RWPE1 (cell line): ENCODE data around the gene IFITM10.

Experiments
- CTCF ChIA-PET: fragments of 350-600 bp; sonication (Branson Sonifier 250); formaldehyde crosslinking; extraction: SDS; loops from one replicate; lab custom pipeline; 2021; lab: Yijun Ruan, JAX
- POLR2A ChIA-PET: fragments of 400-600 bp; formaldehyde crosslinking; extraction: SDS; loops from one replicate; lab custom pipeline; 2020; ENCODE audit warnings: antibody characterized with exemption; ENCODE audit not compliant: low non-redundant PET; lab: Yijun Ruan, JAX
- DNase-seq: peaks from one replicate; pipeline ENCODE4 v3.0.0; 2012; ENCODE audit warnings: low spot score
- H3K27ac ChIP-seq: fragments of 450-650 bp; 2 replicates; pipeline ENCODE4 v1.5.1; 2017
- TF ChIP-seq, protein P1 (sequence below): fragments of 450-650 bp; conservative IDR thresholded peaks from 2 replicates; pipeline ENCODE4 v1.5.1; 2017; ENCODE audit warnings: low read depth, mild to moderate bottlenecking

The IFITM10 gene

DNA sequence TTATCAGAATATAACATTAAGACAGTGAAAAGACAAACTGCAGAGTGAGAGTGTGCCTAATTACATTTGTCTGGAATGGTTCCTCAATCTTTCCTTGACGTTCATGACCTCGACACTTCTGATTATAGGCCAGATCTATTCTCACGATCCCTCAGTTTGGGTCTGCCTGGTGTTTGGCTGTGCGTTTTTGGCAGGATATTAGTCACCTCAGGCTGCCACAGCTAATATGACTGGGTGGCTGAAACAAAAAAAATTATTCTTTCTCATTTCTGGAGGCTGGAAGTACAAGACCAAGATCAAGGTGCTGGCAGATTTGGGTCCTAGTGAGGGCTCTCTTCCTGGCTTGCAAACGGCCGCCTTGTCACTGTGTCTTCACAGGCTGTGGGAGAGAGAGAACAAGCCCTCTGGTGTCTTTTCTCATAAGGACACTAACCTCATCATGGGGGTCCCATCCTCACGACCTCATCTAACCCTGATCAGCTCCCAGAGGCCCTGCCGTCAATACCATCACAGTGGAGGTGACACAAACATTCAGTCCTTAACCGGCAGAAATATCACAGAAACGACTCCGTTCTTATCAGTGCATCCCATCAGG, 23.2 kb downstream of the IFITM10 start:
- DNase-seq = no peak
- ChIA-PET CTCF (no interaction called here), POLR2A (no interaction called here)
- no peak overlapping the region for H3K27ac ChIP-seq
- TF ChIP-seq, protein P1, sequence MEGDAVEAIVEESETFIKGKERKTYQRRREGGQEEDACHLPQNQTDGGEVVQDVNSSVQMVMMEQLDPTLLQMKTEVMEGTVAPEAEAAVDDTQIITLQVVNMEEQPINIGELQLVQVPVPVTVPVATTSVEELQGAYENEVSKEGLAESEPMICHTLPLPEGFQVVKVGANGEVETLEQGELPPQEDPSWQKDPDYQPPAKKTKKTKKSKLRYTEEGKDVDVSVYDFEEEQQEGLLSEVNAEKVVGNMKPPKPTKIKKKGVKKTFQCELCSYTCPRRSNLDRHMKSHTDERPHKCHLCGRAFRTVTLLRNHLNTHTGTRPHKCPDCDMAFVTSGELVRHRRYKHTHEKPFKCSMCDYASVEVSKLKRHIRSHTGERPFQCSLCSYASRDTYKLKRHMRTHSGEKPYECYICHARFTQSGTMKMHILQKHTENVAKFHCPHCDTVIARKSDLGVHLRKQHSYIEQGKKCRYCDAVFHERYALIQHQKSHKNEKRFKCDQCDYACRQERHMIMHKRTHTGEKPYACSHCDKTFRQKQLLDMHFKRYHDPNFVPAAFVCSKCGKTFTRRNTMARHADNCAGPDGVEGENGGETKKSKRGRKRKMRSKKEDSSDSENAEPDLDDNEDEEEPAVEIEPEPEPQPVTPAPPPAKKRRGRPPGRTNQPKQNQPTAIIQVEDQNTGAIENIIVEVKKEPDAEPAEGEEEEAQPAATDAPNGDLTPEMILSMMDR = no peak

DNA sequence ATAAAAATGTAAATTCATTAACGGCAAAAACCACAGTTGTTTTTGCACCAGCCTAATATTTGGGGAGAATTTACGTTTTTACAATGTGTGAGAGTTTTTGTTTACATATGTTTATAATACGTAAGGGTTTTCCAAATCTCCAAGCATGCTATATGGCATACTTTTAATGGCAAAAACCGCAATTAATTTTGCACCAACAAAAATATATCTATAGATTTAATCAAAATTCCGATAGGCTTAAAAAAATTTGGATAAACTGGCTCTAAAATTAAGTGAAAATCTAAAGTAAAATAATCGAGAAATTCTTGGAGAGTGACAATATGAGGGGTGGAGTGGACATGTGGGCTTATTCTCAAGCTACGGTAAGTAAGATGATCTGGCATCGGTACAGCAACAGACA, 30.6 kb downstream of the IFITM10 start:
- POLR2A ChIA-PET = no interaction called here
- TF ChIP-seq, protein P1 = no peak
- DNase-seq = no peak
- CTCF ChIA-PET = no interaction called here
- H3K27ac ChIP-seq = no peak overlapping the region

GRCh38 chr11:1718326-1718725, 32.1 kb downstream of the IFITM10 start:
- ChIA-PET CTCF (interaction anchor here (0.6 to 1.4 kb wide), 3 partner anchors 24 to 164 kb away, joined by 3 to 6 read pairs (median 4); no protein-coding TSS in a partner anchor), POLR2A (no interaction called here)
- no peak overlapping the region for H3K27ac ChIP-seq
- DNase-seq = no peak
- TF ChIP-seq, protein P1 = no peak

- H3K27ac ChIP-seq = no peak overlapping the region
- TF ChIP-seq, protein P1 = no peak
- ChIA-PET POLR2A (no interaction called here), CTCF (interaction anchor here (0.6 to 1.4 kb wide), 4 partner anchors 24 to 165 kb away, joined by 3 to 6 read pairs (median 4); no protein-coding TSS in a partner anchor)
- no peak for DNase-seq
Observed at GRCh38 chr11:1717745-1718144, 32.6 kb downstream of the IFITM10 start.

GRCh38 chr11:1714908-1715885, 35.2 kb downstream of the IFITM10 start:
- H3K27ac ChIP-seq = no peak overlapping the region
- TF ChIP-seq, protein P1 = no peak
- ChIA-PET POLR2A (no interaction called here), CTCF (interaction anchor here (1.5 kb wide), 1 partner anchor 21 kb away, joined by 4 read pairs; no protein-coding TSS in a partner anchor)
- no peak for DNase-seq

DNA sequence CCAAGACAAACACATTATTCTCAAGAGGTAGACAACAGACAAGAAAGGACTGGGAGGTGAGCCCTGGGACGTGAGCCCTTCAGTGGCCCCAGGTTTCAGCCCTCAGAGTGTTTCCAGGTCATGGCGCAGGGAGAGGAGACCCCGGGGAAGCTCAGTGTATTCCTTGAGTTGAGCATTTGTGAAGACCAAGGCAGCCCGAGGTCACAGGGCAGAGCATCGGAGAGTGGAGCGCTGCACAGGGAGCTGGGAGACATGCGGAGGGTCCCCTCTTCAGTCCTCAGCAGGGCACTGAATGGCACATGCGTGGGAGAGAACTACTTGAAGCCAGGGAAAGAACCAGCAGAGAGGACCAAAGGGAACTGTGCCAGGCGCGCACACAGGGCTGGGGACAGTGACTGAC, 41.7 kb downstream of the IFITM10 start:
- ChIA-PET CTCF (no interaction called here), POLR2A (no interaction called here)
- TF ChIP-seq, protein P1 = no peak
- H3K27ac ChIP-seq = no peak overlapping the region
- DNase-seq = no peak
